NT2/D1 (cell line): ENCODE results near the gene GSTO2.

ENCODE experiments used
- DNase-seq: peaks from one replicate; pipeline ENCODE4 v3.0.0-alpha.2; 2011; ENCODE audit warnings: low read depth, low spot score
- H3K27me3 ChIP-seq: 2 replicates; pipeline ENCODE4 v1.6.0; 2011; ENCODE audit warnings: mild to moderate bottlenecking; ENCODE audit not compliant: insufficient read length, insufficient read depth
- H3K36me3 ChIP-seq: 2 replicates; pipeline ENCODE4 v1.6.1; 2011; ENCODE audit warnings: mild to moderate bottlenecking, low read length, mixed read lengths; ENCODE audit not compliant: insufficient read depth, insufficient read length
- H3K4me1 ChIP-seq: 2 replicates; pipeline ENCODE4 v1.5.1; 2011; ENCODE audit not compliant: insufficient read depth, insufficient read length
- H3K4me3 ChIP-seq: 2 replicates; pipeline ENCODE4 v1.5.1; 2011; ENCODE audit warnings: low read depth; ENCODE audit not compliant: insufficient read length
- H3K9ac ChIP-seq: 2 replicates; pipeline ENCODE4 v1.6.0; 2011; ENCODE audit warnings: low read depth; ENCODE audit not compliant: insufficient read length
- H3K9me3 ChIP-seq: 2 replicates; pipeline ENCODE4 v1.5.1; 2011; ENCODE audit warnings: mild to moderate bottlenecking, low read length; ENCODE audit not compliant: insufficient read depth
- SUZ12 ChIP-seq: IDR thresholded peaks from 2 replicates; pipeline ENCODE4 v1.6.1; 2011; ENCODE audit not compliant: insufficient read length, insufficient read depth; ENCODE audit errors: extremely low read depth
- YY1 ChIP-seq: IDR thresholded peaks from 2 replicates; pipeline ENCODE4 v1.6.1; 2011; ENCODE audit not compliant: insufficient read length, insufficient read depth
- ZNF274 ChIP-seq: IDR thresholded peaks from 2 replicates; pipeline ENCODE4 v1.6.1; 2011; ENCODE audit warnings: mild to moderate bottlenecking, low read depth, low read length

GSTO2 gene

DNA sequence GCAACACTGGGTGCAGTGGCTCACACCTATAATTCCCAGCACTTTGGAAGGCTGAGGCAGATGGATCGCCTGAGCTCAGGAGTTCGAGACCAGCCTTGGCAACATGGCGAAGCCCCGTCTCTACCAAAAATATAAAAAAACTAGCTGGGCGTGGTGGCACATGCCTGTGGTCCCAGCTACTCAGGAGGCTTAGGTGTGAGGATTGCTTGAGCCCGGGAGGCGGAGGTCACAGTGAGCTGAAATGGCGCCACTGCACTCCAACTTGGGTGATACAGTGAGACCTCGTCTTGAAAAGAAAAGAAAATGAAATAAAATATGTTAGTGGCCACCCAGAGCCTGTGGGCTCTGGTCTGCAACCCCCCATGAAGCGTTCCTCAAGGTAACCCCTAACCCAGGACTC is 55.9 kb downstream of the GSTO2 start:
- Histone ChIP-seq H3K4me1 (peaks cover 32% of the 10 kb centered on the region), H3K36me3 (peaks cover 30% of the 10 kb centered on the region), H3K9me3 (no peaks in the 10 kb centered on the region), H3K27me3 (no peaks in the 10 kb centered on the region), H3K9ac (no peak overlapping the region), H3K4me3 (no peak overlapping the region)
- no peak for DNase-seq
- TF ChIP-seq SUZ12 = no peak
- TF ChIP-seq YY1 = no peak
- no peak for TF ChIP-seq ZNF274

DNA sequence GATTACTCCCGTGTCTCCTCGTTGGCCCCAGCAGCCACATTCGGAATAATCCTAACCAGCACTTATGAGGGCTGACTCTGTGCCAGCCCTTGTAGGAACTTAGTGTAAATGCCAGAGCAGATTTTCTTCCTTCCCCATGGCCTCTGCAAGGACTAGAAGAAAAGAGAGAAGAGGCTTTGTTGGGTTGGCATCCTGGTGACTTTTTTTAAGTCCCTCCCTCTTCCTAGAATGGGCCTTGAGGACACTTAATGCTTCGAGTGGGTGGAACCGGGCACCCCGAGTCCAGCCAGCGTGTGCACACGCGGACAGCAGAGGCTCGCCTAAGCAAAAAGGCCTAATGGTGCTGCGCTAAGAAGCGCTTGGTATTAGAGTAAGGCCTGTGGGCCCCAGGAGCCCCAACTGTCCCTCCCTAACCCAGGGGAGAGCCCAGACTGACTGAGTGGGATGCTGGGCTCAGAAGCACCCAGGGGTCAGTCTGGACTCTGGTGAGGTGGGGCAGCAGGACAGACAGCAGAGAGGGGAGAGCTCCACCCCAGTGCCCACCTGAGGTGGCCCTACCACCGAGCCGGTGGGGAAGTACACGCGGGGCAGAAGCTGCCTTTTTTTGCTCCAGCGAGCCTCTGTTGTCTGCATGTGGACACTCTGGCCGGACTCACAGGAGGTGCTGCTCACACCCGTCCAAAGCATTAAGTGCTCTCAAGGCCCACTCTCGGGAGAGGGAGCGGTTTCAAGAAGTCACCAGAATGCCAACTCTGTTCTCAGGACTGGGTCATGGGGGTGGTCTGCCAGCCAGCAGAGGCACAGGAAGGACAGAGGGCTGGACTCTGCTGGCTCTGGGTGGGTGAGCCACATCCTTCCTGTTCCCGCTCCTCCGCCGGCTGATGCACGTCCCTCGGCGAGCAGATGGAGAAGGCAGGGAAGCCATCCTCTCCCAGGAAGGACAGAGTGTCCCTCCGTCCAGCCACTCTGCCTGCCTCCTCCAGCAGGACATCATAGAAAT is 56.8 kb downstream of the GSTO2 start:
- no peaks in the 10 kb centered on the region for H3K27me3 ChIP-seq
- no peak for DNase-seq
- H3K4me3 ChIP-seq = no peak overlapping the region
- peaks cover 30% of the 10 kb centered on the region for H3K36me3 ChIP-seq
- no peak for TF ChIP-seq YY1
- no peak for TF ChIP-seq ZNF274
- TF ChIP-seq SUZ12 = no peak
- H3K9me3 ChIP-seq = no peaks in the 10 kb centered on the region
- no peak overlapping the region for H3K9ac ChIP-seq
- peaks cover 34% of the 10 kb centered on the region for H3K4me1 ChIP-seq

DNA sequence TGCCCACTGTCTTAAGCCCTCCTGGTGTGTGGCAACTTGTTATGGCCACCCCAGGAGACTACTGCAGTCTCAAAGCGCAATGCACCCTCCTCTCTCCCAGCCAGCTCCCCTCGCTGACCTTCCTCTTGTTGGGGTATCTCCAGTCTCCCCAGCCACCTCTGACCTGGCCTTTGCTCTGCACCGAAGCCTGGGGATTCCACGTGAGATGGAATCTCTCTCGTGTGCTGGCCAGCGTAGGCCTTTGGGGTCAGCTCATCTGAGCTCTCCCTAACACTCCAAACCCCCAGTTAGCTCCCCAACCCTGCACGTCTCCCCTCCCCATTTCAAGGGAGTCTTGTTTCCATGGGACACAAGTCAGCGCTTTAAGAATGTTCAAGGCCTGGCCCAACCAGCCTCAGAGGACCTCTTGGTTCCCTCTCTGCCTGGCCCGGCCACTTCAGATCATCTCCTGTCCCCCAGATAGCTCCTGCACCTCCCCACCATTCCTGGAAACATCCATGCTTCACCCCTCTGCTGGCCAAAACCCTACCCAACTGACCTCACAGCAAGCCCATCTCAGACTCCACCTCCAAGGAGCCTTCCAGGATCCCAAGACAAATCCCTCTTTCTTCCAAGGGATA is 58.1 kb downstream of the GSTO2 start:
- H3K4me3 ChIP-seq = no peak overlapping the region
- H3K27me3 ChIP-seq = no peaks in the 10 kb centered on the region
- peaks cover 25% of the 10 kb centered on the region for H3K36me3 ChIP-seq
- H3K9ac ChIP-seq = no peak overlapping the region
- TF ChIP-seq ZNF274 = no peak
- no peak for TF ChIP-seq YY1
- no peak for TF ChIP-seq SUZ12
- H3K9me3 ChIP-seq = no peaks in the 10 kb centered on the region
- DNase-seq = no peak
- peaks cover 37% of the 10 kb centered on the region for H3K4me1 ChIP-seq

DNA sequence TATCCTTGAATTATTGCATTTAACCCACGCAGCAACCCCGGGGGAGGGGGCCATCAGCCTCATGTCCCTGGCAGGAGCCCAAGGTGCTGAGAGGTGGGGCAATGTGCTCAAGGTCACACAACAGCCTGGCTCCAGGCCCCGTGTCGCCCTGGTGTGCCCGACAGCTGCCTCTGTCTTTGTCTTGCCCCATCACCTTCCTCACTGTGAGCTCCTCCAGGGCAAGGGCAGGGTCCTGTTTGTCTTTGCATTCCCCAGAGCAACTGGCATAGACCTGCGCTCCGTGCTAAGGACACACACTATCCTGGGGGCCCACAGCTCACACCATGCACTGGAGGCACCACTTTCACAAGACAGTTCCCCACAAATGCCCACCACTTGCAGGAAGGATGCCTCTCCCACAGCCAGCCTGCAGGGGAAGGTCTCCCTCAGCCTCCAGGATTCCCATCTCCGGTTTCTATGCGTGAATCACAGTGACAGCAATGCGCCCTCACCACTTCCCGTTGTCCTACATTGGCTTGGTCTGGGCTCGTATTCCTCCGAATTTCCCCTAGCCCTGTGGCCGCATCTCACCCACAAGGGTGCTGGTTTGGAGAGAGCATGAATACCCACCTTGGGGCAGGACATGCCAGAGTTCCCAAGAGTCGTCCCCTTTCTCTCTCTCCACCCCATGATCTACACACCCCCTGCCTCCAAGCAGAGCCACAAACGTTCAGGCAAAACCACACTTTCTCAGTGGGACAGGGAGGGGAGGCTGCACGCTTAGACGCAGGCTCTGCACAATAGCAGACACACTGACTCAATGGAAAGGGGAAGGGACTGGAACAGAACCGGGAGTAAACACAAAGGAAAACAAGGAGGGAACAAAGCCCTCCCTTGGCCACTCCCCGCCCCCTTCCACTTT is 59.0 kb downstream of the GSTO2 start:
- no peak for DNase-seq
- Histone ChIP-seq H3K9ac (peak overlapping the region; percentile 65), H3K27me3 (no peaks in the 10 kb centered on the region), H3K4me1 (peaks cover 32% of the 10 kb centered on the region), H3K36me3 (peaks cover 24% of the 10 kb centered on the region), H3K4me3 (peak overlapping the region; percentile 29), H3K9me3 (no peaks in the 10 kb centered on the region)
- TF ChIP-seq YY1 = no peak
- TF ChIP-seq ZNF274 = no peak
- TF ChIP-seq SUZ12 = no peak

DNA sequence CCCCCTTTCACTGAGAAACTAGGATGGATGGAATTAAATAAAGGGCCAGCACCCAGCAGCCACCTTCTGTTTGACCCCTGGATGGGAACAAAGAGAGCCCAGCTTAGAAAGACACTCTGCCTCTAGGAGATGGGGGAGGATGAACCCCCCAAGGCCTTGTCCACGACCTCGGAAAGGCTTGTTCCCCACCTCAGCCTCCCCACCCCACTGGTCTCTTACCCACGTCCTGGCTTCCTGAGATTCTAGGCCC is 59.6 kb downstream of the GSTO2 start:
- no peak for DNase-seq
- peaks cover 34% of the 10 kb centered on the region for H3K4me1 ChIP-seq
- H3K9me3 ChIP-seq = no peaks in the 10 kb centered on the region
- H3K4me3 ChIP-seq = peak overlapping the region; percentile 29
- no peaks in the 10 kb centered on the region for H3K27me3 ChIP-seq
- peak overlapping the region; percentile 65 for H3K9ac ChIP-seq
- peaks cover 24% of the 10 kb centered on the region for H3K36me3 ChIP-seq
- TF ChIP-seq YY1 = no peak
- no peak for TF ChIP-seq ZNF274
- no peak for TF ChIP-seq SUZ12

DNA sequence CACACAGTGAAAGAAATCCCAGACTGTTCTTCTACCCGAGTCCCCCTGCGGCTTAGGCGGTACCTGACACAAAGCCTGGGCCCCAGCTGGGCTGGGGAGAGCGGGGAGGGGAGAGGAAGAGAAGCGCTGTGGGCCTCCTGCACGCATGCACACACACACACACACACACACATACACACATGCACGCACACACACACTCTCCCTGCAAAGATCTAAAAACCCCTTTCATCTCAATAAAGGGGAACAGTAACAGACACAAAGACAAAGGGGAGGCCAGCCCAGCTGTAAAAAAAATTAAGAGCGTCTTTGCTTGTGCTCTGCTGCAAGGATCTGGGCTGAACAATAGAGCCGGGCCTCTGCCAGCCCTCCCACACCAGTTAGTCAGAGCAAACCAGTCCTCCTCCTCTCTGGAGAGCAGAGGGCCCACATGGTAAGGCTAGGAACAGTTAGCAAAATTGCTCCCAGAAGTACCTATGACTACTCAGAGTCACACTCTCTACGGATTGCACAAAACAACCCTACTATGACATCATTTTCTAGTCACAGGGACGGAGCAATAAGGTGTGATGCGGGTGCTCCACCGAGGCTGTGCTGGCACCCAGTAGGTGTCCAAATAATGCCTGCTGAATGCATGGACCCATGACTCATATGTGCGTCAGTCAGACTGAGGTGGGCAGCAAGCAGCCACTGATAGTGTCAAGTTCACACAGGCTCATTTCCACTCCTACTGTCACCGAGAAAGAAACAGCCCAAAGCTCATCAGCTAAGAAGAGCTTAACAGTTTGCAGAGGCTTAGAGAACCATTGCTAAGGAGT is 60.1 kb downstream of the GSTO2 start:
- DNase-seq = no peak
- no peaks in the 10 kb centered on the region for H3K27me3 ChIP-seq
- peak overlapping the region; percentile 65 for H3K9ac ChIP-seq
- H3K9me3 ChIP-seq = no peaks in the 10 kb centered on the region
- H3K4me1 ChIP-seq = peaks cover 35% of the 10 kb centered on the region
- H3K36me3 ChIP-seq = peaks cover 23% of the 10 kb centered on the region
- TF ChIP-seq ZNF274 (no peak), SUZ12 (no peak), YY1 (no peak)
- H3K4me3 ChIP-seq = peak overlapping the region; percentile 29
